Neuronal stem cell (in vitro differentiated cells): ENCODE measurements around the gene STPG2.

Source experiments
- DNase-seq: peaks from one replicate; pipeline ENCODE4 v3.0.0-alpha.2; 2013; ENCODE audit warnings: low spot score
- H2AFZ ChIP-seq: one replicate; pipeline ENCODE4 v1.6.1; 2013; ENCODE audit warnings: mild to moderate bottlenecking, low read length, inconsistent platforms
- H2AK5ac ChIP-seq: 2 replicates; pipeline ENCODE4 v1.6.1; 2013; ENCODE audit warnings: low read depth, mild to moderate bottlenecking, inconsistent platforms, low read length, moderate library complexity, mixed read lengths
- H2BK120ac ChIP-seq: 2 replicates; pipeline ENCODE4 v1.6.1; 2013; ENCODE audit warnings: low read depth, mild to moderate bottlenecking, inconsistent platforms, low read length, moderate library complexity, mixed read lengths
- H2BK12ac ChIP-seq: one replicate; pipeline ENCODE4 v1.6.1; 2013; ENCODE audit warnings: low read length, inconsistent platforms
- H2BK15ac ChIP-seq: 2 replicates; pipeline ENCODE4 v1.6.1; 2013; ENCODE audit warnings: mild to moderate bottlenecking, low read length, inconsistent platforms, mixed read lengths
- H2BK5ac ChIP-seq: one replicate; pipeline ENCODE4 v1.6.1; 2013; ENCODE audit warnings: inconsistent platforms, mild to moderate bottlenecking, low read length, moderate library complexity
- H3K14ac ChIP-seq: one replicate; pipeline ENCODE4 v1.6.1; 2013; ENCODE audit warnings: low read length, inconsistent platforms
- H3K18ac ChIP-seq: 2 replicates; pipeline ENCODE4 v1.6.1; 2013; ENCODE audit warnings: low read length, inconsistent platforms
- H3K23ac ChIP-seq: 2 replicates; pipeline ENCODE4 v1.6.1; 2013; ENCODE audit warnings: low read depth, mild to moderate bottlenecking, mixed read lengths, low read length, inconsistent platforms; ENCODE audit not compliant: poor library complexity
- H3K27ac ChIP-seq: replicated peaks from 3 replicates; pipeline ENCODE4 v1.5.1; 2013; ENCODE audit warnings: low read length, inconsistent platforms
- H3K27me3 ChIP-seq, 3 experiments: 2 replicates each; pipeline ENCODE4 v1.6.1; 2013; ENCODE audit warnings: low read length in 3 of 3, mild to moderate bottlenecking in 2 of 3, inconsistent platforms in 1 of 3, low read depth in 1 of 3, mixed read lengths in 1 of 3, moderate library complexity in 1 of 3; ENCODE audit not compliant: control insufficient read depth in 3 of 3, insufficient read depth in 3 of 3
- H3K36me3 ChIP-seq, 2 donors: replicated peaks in 1 of 2; 2 replicates each; pipeline ENCODE4 v1.6.1; 2013; ENCODE audit warnings: low read length in 2 of 2; ENCODE audit not compliant: control insufficient read depth in 2 of 2, insufficient read depth in 2 of 2
- H3K4ac ChIP-seq: 2 replicates; pipeline ENCODE4 v1.6.1; 2013; ENCODE audit warnings: inconsistent platforms, mild to moderate bottlenecking, low read length, moderate library complexity
- H3K4me1 ChIP-seq, 2 donors: 1 replicate in 1 of 2; 2 replicates in 1 of 2; pipeline ENCODE4 v1.6.1; 2013; ENCODE audit warnings: low read length in 2 of 2, low read depth in 1 of 2; ENCODE audit not compliant: control insufficient read depth in 2 of 2, insufficient read depth in 1 of 2
- H3K4me2 ChIP-seq: one replicate; pipeline ENCODE4 v1.6.1; 2013; ENCODE audit warnings: mild to moderate bottlenecking, low read length, inconsistent platforms; ENCODE audit not compliant: insufficient read depth, poor library complexity, severe bottlenecking
- H3K4me3 ChIP-seq, 2 donors: 2 replicates each; pipeline ENCODE4 v1.5.1; 2013; ENCODE audit warnings: low read length in 2 of 2, mild to moderate bottlenecking in 2 of 2, inconsistent platforms in 1 of 2, moderate library complexity in 1 of 2
- H3K79me1 ChIP-seq: one replicate; pipeline ENCODE4 v1.6.1; 2013; ENCODE audit warnings: low read depth, mild to moderate bottlenecking, inconsistent platforms, low read length, moderate library complexity
- H3K9ac ChIP-seq: one replicate; pipeline ENCODE4 v1.6.1; 2013; ENCODE audit warnings: mild to moderate bottlenecking, low read depth, low read length, inconsistent platforms; ENCODE audit not compliant: poor library complexity
- H3K9me3 ChIP-seq, 2 donors: replicated peaks in 1 of 2; 2 replicates each; pipeline versions ENCODE3 to v1.6.1; 2013; ENCODE audit warnings: low read length in 2 of 2, mild to moderate bottlenecking in 2 of 2, inconsistent platforms in 1 of 2, low read depth in 1 of 2, mixed read lengths in 1 of 2, moderate library complexity in 1 of 2; ENCODE audit not compliant: control insufficient read depth in 2 of 2, insufficient read depth in 1 of 2
- H4K8ac ChIP-seq: one replicate; pipeline ENCODE4 v1.6.1; 2013; ENCODE audit warnings: low read depth, mild to moderate bottlenecking, inconsistent platforms, low read length, moderate library complexity
- H4K91ac ChIP-seq: one replicate; pipeline ENCODE4 v1.6.1; 2013; ENCODE audit warnings: low read length, low read depth, mild to moderate bottlenecking, inconsistent platforms; ENCODE audit not compliant: poor library complexity
- WGBS, 2 donors: extraction: QIAGEN DNeasy Blood & Tissue Kit; methylation state at CpG; one replicate each; pipeline ENCODE4 v1.1.7; 2013; ENCODE audit warnings: missing lambda C conversion rate in 2 of 2, mixed read lengths in 1 of 2; ENCODE audit not compliant: insufficient read length in 2 of 2, insufficient replicate concordance in 1 of 2; ENCODE audit errors: extremely low coverage in 2 of 2; 5-methylcytosine and 5-hydroxymethylcytosine counted together

STPG2 gene

DNA sequence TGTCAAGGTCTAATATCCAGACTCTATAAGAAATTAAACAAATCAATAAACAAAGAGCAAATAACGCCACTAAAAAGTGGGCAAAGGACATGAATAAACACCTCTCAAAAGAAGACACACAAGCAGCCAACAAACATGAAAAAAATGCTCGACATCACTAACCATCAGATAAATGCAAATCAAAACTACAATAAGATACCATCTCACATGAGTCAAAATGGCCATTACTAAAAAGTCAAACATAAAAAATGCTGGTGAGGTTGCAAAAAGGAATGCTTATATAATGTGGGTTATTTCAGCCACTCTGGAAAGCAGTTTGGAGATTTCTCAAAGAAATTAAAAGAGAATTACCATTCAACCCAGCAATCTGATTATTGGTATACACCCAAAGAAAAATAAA, 481.1 kb downstream of the STPG2 start:
- H2AK5ac ChIP-seq, result no peak overlapping the region
- peaks cover 5 to 8% of the 10 kb centered on the region in 2 donors for H3K9me3 ChIP-seq
- no peak overlapping the region for H3K27ac ChIP-seq
- peaks cover 2% of the 10 kb centered on the region for H3K79me1 ChIP-seq
- H3K23ac ChIP-seq, result no peak overlapping the region
- no CpG with 5 or more reads among the region's 2 CpGs for WGBS, 2 donors
- no peak overlapping the region for H2BK15ac ChIP-seq
- H2BK5ac ChIP-seq, result no peak overlapping the region
- H3K4me1 ChIP-seq, result no peaks in the 10 kb centered on the region
- no peak overlapping the region for H4K91ac ChIP-seq
- no peak overlapping the region for H2AFZ ChIP-seq
- H3K4ac ChIP-seq, result no peak overlapping the region
- H3K18ac ChIP-seq, result no peak overlapping the region
- no peak overlapping the region for H3K4me2 ChIP-seq
- H3K36me3 ChIP-seq, result no peaks in the 10 kb centered on the region
- no peak overlapping the region for H3K14ac ChIP-seq
- H3K4me3 ChIP-seq, result no peak overlapping the region
- H3K27me3 ChIP-seq, result no peaks in the 10 kb centered on the region
- DNase-seq, result no peak
- H3K9ac ChIP-seq, result no peak overlapping the region
- H2BK12ac ChIP-seq, result no peak overlapping the region
- no peak overlapping the region for H4K8ac ChIP-seq
- no peak overlapping the region for H2BK120ac ChIP-seq

DNA sequence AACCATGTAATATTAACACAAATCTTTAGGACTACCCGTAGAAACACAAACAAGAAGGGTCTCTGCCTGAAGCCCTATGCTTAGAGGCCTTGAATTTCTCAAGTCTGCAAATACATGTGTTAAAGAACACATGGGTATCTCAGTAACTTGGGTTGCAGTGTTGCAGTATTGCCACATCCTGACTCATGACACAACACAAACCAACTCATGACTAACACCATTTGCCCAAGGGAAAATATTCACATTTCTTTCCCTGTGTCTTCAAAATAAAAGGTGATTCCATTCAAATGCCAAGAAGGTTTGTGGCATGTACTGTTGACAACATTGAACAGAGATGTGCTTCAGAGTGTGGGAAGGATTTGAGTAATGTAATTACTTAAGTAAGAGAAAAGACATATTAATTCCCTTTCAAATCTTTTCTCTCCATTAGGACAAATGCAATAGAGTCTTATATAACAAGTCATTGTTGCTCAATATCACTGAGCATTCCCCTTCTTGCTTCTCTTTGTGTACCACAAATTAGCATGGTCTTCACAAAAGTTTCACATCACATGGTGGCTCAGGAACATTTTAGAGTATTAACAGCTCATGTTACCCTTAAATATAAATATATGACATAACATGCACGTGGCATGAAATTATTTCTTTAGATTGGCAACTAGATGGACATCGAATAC, 487.1 kb downstream of the STPG2 start:
- no peaks in the 10 kb centered on the region for H3K27me3 ChIP-seq
- no peak overlapping the region for H3K14ac ChIP-seq
- no peak overlapping the region for H2AK5ac ChIP-seq
- no peak overlapping the region for H4K91ac ChIP-seq
- no CpG with 5 or more reads among the region's 3 CpGs for WGBS, 2 donors
- H3K9ac ChIP-seq, result no peak overlapping the region
- no peak overlapping the region for H3K4ac ChIP-seq
- no peak overlapping the region for H3K23ac ChIP-seq
- no peak overlapping the region for H3K18ac ChIP-seq
- no peak overlapping the region for H3K4me2 ChIP-seq
- no peak overlapping the region for H2AFZ ChIP-seq
- H3K79me1 ChIP-seq, result no peaks in the 10 kb centered on the region
- H3K9me3 ChIP-seq, result no peaks in the 10 kb centered on the region
- no peak overlapping the region for H3K27ac ChIP-seq
- no peak overlapping the region for H2BK120ac ChIP-seq
- no peak overlapping the region for H2BK15ac ChIP-seq
- no peak overlapping the region for H3K4me3 ChIP-seq
- no peak for DNase-seq
- H3K36me3 ChIP-seq, result no peaks in the 10 kb centered on the region
- H4K8ac ChIP-seq, result no peak overlapping the region
- H2BK5ac ChIP-seq, result no peak overlapping the region
- H2BK12ac ChIP-seq, result no peak overlapping the region
- no peaks in the 10 kb centered on the region for H3K4me1 ChIP-seq

DNA sequence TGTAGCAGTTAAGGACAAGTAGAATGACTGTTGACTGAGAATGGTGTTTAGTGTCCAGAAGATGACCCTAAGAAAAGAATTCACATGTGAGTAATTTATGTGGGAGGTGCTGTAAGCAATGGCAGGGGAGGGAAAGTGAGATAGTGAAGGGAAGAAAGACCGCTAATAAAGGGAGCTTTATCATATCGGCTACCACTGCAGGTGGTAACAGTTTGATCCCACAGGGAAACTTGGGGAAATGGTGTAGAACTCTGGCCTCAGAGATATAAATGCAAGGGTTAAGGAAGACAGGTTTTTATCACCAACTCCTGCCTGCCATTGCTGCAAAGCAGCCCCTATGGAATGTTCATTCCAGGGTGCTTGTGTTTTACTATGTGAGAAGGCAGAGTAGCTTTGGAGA, 489.6 kb downstream of the STPG2 start:
- no peak overlapping the region for H3K23ac ChIP-seq
- peak overlapping the region; percentile 17 for H2AFZ ChIP-seq
- H3K4me3 ChIP-seq, result no peak overlapping the region
- no peak overlapping the region for H3K18ac ChIP-seq
- no peak overlapping the region for H3K9ac ChIP-seq
- H3K14ac ChIP-seq, result no peak overlapping the region
- no peaks in the 10 kb centered on the region for H3K9me3 ChIP-seq
- no peak overlapping the region for H2BK12ac ChIP-seq
- no peak overlapping the region for H4K91ac ChIP-seq
- H3K4ac ChIP-seq, result no peak overlapping the region
- H3K4me1 ChIP-seq, result no peaks in the 10 kb centered on the region
- no peak overlapping the region for H2BK5ac ChIP-seq
- no peak overlapping the region for H2AK5ac ChIP-seq
- no peaks in the 10 kb centered on the region for H3K79me1 ChIP-seq
- WGBS, 2 donors, result no CpG with 5 or more reads among the region's 2 CpGs
- no peak overlapping the region for H2BK15ac ChIP-seq
- H3K27ac ChIP-seq, result no peak overlapping the region
- H2BK120ac ChIP-seq, result no peak overlapping the region
- no peak overlapping the region for H3K4me2 ChIP-seq
- no peak for DNase-seq
- no peaks in the 10 kb centered on the region for H3K36me3 ChIP-seq
- no peak overlapping the region for H4K8ac ChIP-seq
- no peaks in the 10 kb centered on the region for H3K27me3 ChIP-seq

DNA sequence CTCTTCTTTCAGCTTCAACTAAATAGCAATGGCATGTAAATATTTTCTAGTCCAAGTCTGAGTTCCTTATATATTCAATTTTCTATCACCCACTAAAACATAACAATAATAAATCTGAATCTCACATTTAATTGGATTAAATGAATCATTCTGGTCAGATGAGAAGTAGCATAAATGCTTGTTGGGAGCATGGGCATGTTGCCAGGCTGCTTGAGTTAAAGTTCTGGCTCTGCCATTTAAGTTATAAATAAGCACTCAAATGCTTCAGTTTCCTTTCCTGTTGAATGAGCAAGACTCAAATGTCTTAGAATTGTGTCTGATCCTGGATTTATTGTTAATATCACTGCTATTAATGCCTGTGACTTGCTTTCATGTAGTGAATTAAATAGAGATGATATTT, 496.3 kb downstream of the STPG2 start:
- H3K4me2 ChIP-seq, result no peak overlapping the region
- no peak overlapping the region for H3K14ac ChIP-seq
- no peaks in the 10 kb centered on the region for H3K4me1 ChIP-seq
- H3K23ac ChIP-seq, result no peak overlapping the region
- H2AK5ac ChIP-seq, result no peak overlapping the region
- H3K4me3 ChIP-seq, result no peak overlapping the region
- H3K27ac ChIP-seq, result no peak overlapping the region
- H3K9ac ChIP-seq, result no peak overlapping the region
- no peak overlapping the region for H4K91ac ChIP-seq
- H2BK120ac ChIP-seq, result no peak overlapping the region
- H3K18ac ChIP-seq, result no peak overlapping the region
- no peak overlapping the region for H2BK12ac ChIP-seq
- no peak for DNase-seq
- H3K27me3 ChIP-seq, result no peaks in the 10 kb centered on the region
- H3K4ac ChIP-seq, result no peak overlapping the region
- no peaks in the 10 kb centered on the region for H3K9me3 ChIP-seq
- no peaks in the 10 kb centered on the region for H3K79me1 ChIP-seq
- H2BK15ac ChIP-seq, result no peak overlapping the region
- no peak overlapping the region for H2BK5ac ChIP-seq
- no peak overlapping the region for H2AFZ ChIP-seq
- H4K8ac ChIP-seq, result no peak overlapping the region
- H3K36me3 ChIP-seq, result no peaks in the 10 kb centered on the region
